HG02973 (cell line): ENCODE measurements around the gene KRT75.
"Not testable (repeated sequence)": the region's sequence is repeated elsewhere in the genome, so short reads cannot be mapped to it uniquely, and the experiment has no call there.

Experiments
- ATAC-seq: cut with Tn5 transposase; IDR thresholded peaks from one replicate; pipeline ENCODE4 v1.9.1; 2021; ENCODE audit warnings: moderate library complexity; ENCODE audit not compliant: unreplicated experiment

KRT75 gene

DNA sequence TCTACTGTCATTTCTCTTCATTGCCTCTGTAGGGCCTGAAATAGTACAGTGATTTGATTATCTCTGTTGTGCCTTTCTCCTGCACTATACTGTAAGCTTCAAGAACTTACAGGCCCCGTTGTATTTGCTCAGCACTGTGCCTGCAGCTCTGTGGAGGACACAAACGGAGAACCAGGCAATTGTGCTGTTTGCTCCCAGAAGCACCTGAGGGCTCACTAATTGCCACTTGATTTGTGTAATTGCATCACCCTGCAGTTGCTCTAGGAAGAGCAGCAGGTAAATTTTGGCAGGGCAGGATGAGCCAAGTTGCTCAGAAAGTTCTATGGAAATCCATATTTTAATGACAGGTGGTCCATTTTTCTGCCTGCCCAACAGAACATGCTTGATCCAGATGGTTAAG, 16.4 kb downstream of the KRT75 start:
- no peak for ATAC-seq

- no peak for ATAC-seq
These were observed 17.4 kb downstream of the KRT75 start for GRCh38 chr12:52416795-52417194.

- no peak for ATAC-seq
These were observed 18.1 kb downstream of the KRT75 start for GRCh38 chr12:52415870-52416750.

DNA sequence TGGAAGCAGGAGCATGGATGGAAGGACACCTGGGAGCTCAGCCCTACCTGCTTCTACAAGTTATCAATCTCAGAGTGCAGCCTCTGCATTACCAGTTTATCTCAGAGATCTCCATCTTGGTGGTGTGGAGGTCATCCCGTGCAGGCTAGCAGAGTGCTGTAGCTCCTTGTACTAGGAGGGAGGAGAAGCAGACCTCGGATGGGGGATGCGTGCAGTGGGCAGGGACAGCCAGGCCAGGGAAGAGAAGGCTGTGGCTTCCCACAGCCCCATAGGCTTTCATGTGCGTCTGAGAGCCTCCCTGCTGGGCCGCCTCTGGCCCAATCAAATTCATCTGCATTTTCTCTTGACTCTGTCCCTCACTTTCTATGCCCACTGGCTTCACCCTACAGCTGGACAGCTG, 19.2 kb downstream of the KRT75 start:
- no peak for ATAC-seq

DNA sequence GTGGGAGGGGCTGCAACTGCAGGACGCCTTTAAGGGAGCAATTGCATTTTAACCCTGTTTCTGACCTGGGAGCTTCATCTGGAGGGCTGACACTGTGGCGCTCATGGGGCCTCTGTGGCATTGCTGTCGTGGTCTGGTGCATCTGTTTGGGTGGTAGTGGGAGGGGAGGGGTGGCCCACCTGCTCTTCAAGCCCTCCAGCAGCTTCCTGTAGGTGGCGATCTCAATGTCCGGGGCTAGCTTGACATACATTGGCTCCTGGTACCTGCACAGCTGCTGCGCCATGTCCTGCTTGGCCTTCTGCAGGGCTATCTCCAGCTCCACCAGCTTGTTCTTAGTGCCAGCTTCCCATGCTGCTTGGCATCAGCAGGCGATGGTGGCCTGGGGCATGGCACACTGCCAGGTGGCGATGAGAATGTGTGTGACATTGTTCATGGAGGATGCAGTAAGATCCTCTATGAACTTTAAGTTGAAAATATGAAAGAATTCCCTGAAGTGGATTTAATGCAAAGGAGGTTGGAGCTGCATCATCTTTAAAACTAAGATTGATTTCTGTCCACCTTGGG, 20.3 kb downstream of the KRT75 start:
- no peak for ATAC-seq

DNA sequence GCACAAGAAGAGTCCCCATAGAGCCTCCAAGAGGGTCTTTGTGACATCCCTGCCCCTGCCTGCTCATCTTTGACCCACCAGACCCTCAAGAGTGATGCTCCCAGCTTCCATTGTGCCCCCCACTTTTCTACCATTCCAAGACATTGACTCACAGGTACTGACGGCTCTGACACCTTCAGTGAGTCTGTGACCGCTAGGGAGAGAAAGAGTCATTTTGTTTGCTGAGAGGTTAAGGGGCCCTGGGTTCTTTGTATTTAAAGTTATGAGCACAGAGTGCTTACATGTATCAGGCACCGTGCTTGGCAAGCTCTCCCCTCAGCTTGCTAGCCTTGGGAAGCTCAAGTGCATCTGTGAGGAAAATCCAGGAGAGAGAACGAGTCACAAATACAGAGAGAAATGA, 21.0 kb downstream of the KRT75 start:
- ATAC-seq = no peak

- no peak for ATAC-seq
These were observed 22.4 kb downstream of the KRT75 start for GRCh38 chr12:52411815-52412214.

- ATAC-seq = not testable (repeated sequence)
These were observed 23.5 kb downstream of the KRT75 start for GRCh38 chr12:52410589-52411248.

- no peak for ATAC-seq
These were observed 26.3 kb downstream of the KRT75 start for GRCh38 chr12:52407918-52408317.

GRCh38 chr12:52405922-52406385, 28.2 kb downstream of the KRT75 start, which contains the start of gene KRT82:
Gene KRT82 (minus strand): TSS chr12:52406335. CDS start chr12:52406277, 58 bp downstream.
- no peak for ATAC-seq

DNA sequence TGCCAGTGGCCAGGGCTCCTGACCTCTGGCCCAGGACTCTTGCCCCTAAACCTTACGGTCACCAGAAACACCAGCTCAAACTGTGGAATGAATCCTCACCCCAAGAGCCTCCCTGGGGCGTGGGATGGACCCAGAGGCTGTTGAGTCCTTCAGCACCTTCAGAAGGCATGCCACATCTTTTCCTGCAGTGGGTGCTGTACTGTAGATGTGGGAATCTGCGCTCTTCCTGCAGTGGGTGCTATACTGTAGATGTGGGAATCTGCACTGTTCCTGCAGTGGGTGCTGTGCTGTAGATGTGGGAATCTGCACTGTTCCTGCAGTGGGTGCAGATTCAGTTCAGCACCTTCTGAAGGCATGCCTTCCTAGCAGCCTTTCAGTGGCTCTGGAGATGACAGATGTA, 29.2 kb downstream of the KRT75 start:
- no peak for ATAC-seq

GRCh38 chr12:52403561-52403960, 30.6 kb downstream of the KRT75 start:
- ATAC-seq = no peak

DNA sequence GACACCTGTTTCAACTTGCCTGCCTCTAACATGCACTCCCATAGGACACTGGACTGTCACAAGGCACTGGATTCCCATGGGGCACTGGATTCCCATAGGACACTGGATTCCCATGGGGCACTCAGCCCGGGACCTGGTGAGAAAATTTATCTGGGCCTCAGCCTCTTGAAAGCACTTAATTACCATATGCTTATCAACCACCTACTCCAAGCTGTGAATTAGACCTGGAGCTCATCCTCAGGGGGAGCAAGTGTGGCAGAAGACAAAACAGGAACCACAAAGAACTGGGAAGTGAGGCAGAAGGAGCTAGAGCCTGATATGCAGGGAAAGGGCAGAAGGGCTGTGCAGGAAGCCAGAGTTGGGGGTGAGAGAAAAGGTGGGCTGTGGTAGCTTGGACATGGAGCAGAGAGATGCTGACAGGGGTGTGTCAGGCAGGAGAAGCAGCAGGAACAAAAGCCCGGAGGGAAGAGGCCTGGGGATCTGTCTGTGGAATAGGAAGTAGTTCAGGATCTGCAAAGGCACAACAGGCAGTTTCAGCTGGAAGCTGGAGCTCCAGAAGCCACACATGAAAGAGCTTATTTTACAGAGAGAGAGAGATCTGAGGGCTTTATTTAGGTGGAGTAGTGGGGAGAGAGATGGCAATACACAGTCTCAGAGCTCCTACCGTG, 31.2 kb downstream of the KRT75 start:
- no peak for ATAC-seq

- no peak for ATAC-seq
These were observed 31.8 kb downstream of the KRT75 start for GRCh38 chr12:52402377-52402776.

GRCh38 chr12:52401926-52402325, 32.2 kb downstream of the KRT75 start:
- ATAC-seq = no peak

GRCh38 chr12:52401526-52401925, 32.6 kb downstream of the KRT75 start:
- no peak for ATAC-seq

GRCh38 chr12:52400906-52401305, 33.3 kb downstream of the KRT75 start:
- ATAC-seq = no peak

GRCh38 chr12:52399756-52400155, 34.4 kb downstream of the KRT75 start:
- ATAC-seq = no peak

GRCh38 chr12:52398176-52398575, 36.0 kb downstream of the KRT75 start:
- no peak for ATAC-seq

GRCh38 chr12:52396656-52397055, 37.5 kb downstream of the KRT75 start:
- ATAC-seq = no peak

- ATAC-seq = no peak
These were observed 38.3 kb downstream of the KRT75 start for GRCh38 chr12:52395761-52396434.
